NAMALWA (cell line): ENCODE results near the gene TRAF2.
A peak's percentile ranks its signal among the peaks of the same experiment; 100 is the strongest.

ENCODE experiments used
- DNase-seq: peaks from one replicate; pipeline ENCODE4 v3.0.0-alpha.2; 2015; ENCODE audit warnings: low spot score

The TRAF2 gene

DNA sequence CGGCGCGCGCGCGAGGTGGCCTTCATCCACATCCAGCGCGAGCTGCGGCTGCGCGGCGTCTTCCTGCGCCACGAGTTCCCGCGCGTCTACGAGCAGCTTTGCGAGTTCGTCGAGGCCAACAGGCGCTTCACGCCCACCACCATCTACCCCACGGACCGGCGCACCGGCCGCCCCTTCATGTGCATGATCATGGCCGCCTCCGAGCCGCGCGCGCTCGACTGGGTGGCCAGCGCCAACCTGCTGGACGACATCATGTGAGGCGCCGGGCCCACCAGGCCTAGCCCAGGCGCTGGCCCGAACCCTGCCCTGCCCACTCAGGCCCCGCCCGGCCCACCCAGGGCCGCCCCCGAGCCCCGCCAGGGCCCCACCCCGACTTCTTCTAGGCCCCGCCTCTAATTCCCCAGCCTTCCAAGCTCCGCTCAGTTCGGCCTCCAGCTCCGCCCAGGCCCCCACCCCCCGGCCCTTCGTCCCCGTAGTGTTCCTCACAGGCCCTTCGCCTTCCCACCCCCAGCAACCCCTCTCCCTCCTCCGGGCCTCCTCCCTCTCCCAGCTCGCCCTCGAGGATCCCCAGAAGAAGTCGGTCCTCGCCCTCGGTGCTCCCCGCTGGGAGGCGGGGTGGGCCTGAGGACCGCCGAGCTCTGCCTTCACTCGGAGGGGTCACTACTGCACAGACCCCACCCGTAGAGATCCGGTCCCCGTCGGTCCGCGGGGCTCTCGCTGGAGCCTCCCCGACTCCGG is 39.1 kb upstream of the TRAF2 start:
- DNase-seq, result peak; percentile 42

DNA sequence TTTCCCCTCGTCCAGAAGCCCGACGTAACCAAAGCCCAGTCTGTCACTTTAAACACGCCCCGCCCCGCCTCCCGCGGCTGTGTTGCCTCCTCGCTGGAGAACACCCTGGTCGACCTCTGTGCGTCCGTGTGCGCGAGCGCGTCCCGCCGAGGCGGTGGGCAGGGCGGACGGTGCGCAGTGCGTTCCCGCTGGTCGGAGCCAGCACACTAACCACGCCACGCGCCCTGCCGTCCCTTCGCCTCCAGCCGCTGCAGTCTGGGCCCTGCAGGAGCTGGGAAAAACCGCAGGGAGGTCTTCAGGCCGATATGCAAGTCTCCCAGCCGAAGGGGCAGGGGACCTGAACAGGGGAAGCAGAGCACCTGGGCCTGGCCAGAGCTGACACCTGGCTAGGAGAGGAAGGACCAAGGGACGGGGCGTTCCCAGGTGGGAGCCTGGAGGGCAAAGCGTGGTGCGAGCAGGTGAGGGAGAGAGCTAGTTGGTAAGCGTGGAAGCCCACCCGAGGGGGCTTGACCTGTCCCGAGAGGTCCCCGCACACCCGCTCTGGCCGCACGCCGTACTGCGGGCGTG is 38.4 kb upstream of the TRAF2 start:
- DNase-seq, result peak; percentile 91

DNA sequence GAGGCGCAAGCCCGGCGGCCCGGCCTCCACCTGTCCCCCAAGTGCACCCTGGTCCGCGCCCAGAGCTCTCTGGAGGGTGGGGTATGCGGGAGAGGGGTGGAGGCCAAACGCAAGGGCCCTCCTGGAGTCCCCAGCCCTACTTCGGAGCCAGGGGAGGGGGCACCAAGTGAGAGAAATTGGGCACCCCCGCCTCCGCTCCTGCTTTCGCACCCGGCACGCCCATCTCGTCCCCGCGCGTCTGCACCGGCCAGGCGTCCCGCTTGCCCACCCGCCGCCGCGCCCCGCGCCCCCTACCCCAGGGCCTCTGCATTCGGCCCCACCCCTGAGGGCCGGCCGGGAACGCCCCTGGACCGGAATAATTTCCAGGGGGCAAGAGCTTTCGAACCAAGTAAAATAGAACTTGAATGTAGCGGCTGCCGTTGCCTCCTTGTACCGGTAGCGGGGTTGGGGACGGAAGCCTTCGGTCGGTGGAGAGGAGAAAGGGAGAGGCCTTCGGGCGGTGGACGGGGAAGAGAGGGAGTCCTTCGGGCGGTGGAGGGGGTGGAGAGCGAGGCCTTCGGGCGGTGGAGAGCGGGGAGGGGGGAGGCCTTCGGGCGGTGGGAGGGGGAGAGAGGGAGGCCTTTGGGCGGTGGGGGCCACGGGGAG is 37.8 kb upstream of the TRAF2 start:
- peak; percentile 77 for DNase-seq

DNA sequence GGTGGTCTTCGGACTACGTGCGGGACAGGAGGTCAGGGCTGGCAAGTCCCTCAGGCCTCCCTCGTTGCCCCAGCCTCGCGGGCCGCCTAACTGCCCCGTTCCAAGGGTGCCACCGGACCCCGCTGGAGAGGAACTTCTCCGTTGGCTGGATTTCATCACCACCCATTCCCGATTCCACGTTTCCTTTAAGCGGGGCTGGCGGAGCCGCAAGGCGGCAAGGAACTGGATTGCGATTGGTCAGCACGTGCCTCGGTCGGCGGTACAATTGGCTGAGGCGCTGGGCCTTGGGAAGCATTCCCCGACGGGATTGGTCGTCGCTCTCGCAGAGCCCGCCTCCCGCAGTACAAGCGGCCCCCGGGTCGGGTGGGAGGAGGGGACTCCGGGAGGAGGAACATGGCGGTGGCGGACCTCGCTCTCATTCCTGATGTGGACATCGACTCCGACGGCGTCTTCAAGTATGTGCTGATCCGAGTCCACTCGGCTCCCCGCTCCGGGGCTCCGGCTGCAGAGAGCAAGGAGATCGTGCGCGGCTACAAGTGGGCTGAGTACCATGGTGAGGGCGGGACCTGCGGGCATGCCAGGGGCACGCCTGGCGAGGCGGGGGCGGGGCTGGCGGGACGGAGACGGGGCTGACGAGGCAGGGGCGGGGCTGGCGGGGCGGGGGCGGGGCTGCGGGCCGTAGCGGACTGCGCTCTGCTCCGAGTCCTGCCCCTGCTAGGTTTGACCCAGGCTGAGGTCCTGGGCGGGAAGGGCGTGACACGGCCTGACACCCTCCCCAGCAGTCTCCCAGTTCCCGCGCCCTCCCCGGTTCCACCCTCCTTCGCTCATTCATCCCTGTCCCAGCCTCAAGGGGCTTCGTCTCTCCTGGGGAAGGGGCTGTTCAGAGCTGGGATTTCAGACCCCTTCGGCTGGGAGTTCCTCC is 37.0 kb upstream of the TRAF2 start, which contains the start of gene PHPT1:
Gene PHPT1 (plus strand): TSS at position 372 of the 922 bp plus-strand sequence. CDS start 22 bp downstream, at position 394.
- DNase-seq, result peak; percentile 97

DNA sequence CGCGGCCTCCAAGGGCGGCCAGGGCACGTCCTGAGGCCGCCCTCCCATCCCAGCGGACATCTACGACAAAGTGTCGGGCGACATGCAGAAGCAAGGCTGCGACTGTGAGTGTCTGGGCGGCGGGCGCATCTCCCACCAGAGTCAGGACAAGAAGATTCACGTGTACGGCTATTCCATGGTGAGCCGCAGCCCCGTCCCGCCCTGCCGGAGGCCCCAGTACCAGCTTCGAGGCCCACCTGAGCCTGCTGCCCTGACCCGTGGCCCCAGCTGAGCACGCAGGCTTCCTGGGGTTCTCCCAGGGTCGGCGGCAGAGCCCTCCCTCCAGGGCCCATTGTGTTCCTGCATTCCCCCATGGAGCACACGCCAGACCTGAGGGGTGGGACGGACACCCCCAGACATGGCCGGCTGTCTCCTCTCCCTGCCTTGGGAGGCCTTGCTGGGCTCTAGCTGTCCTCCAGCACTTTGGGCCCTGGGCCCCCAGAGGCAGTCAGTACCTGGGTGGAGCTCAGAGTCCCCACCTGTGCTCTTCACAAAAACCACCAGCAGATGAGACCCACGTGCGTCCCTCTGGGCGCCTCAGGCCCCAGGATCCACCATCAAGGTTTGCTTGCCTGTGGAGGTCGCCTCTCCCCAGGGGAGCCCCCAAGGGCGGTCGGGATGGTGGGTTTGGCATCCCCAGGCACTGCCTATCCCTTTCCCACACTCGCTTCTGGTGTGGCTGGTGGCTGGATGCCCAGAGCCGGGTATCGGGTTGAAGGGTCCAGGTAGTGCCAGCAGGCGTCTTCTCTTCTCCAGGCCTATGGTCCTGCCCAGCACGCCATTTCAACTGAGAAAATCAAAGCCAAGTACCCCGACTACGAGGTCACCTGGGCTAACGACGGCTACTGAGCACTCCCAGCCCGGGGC is 36.1 kb upstream of the TRAF2 start:
- DNase-seq, result peak; percentile 30

DNA sequence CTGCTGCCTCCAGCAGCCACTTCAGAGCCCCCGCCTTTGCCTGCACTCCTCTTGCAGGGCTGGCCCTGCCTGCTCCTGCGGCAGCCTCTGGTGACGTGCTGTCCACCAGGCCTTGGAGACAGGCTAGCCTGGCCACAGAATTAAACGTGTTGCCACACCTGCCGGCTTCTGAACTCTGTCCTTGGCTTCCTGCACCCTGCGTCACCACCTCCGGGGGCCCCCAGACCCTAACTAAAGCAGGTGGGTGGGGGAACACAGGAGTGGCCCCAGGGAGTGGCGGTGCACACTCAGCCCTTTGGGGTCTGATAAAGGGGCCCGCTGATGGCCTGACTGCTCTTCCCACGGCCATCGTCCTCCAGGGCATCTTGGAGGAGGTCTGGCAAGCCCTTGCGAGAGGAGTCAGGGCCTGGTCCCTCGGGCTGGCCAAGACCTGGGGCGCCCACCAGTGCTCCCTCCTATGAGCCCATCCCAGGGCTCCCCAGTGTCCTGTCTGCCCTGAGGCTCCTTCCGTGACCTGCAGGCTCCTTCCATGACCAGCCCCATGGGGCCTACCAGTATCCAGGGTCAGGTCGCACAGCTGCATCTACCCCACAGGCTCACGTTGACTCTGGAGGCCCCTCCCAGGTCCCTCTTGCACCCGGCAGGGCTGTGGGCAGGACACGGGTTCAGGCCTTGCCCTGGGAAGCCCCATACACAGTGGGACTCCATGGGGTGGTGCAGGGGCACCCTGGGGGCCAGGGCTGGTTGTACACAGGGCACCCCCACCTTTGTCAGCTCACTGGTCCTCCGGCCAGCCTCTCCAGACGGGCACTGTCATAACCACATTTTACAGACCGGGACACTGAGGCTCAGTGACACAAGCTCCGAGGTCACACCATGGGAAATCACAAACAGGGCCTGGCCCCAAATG is 35.2 kb upstream of the TRAF2 start:
- DNase-seq, result no peak

DNA sequence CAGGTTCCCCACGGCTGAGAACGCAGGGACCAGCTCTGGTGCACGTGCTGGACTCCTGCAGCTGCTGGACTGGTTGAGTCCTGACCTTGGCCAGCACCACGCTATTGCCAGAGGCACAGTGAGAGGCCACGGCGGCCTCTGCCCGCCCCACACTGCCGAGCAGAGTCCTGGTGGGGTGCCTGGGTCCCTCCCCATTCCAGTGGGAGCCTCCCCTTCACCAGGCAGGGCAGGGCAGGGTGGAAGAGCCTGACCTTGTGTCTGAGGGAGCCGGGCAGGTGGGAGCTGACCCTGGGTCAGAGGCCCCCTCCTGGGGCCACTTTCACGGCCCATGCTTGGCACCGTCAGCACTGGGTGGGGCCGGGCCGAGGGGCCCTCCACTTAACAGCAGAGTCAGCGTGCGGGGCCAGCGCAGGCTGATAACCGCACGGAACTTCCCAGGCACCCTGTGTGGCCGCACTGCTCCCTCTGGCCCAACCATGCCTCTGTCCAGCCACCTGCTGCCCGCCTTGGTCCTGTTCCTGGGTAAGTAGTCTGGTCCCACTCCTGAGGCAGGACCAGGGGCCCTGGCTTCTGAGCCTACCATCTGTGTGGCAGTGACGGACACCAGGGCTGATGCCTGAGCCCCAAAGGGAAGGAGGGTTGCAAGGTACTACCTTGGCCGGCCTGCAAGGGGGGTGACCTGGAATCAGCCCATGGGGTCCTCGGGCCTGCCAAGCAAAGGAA is 34.2 kb upstream of the TRAF2 start, which contains the start of gene MAMDC4:
Gene MAMDC4 (plus strand): TSS at position 406 of the 723 bp plus-strand sequence. CDS start 71 bp downstream, at position 477.
- DNase-seq, result no peak

DNA sequence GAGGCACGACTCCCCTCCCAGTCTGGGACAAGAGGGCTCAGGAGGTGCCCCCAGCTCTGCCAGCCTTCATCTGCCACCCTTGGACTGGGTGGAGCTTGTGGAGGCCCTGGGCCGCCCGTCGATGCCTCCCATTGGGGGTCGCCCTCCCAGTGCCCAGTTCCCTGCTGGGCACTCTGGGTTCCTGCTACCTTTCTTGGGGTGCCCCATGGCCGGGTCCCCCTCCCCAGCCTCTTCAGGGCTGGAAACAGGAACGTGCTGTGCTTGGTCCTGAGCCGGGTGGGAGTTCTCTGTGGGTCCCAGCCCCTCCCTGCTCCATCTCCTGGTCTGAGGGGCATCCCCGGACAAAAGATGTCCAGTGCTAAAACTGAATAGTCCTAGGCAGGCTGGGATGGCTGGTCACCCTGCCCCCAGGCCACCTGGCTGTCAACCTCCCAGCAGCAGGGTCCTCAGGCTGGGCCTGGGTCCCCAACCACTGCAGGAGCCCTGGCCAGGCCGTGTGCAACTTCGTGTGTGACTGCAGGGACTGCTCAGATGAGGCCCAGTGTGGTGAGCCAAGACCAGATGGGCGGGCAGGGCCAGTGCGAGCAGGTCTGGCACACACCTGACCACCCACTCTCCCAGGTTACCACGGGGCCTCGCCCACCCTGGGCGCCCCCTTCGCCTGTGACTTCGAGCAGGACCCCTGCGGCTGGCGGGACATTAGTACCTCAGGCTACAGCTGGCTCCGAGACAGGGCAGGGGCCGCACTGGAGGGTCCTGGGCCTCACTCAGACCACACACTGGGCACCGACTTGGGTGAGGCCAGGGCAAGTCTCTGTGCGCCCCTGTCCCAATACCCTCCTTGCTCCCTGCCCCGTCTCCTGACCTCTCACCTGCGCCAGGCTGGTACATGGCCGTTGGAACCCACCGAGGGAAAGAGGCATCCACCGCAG is 33.4 kb upstream of the TRAF2 start:
- no peak for DNase-seq

DNA sequence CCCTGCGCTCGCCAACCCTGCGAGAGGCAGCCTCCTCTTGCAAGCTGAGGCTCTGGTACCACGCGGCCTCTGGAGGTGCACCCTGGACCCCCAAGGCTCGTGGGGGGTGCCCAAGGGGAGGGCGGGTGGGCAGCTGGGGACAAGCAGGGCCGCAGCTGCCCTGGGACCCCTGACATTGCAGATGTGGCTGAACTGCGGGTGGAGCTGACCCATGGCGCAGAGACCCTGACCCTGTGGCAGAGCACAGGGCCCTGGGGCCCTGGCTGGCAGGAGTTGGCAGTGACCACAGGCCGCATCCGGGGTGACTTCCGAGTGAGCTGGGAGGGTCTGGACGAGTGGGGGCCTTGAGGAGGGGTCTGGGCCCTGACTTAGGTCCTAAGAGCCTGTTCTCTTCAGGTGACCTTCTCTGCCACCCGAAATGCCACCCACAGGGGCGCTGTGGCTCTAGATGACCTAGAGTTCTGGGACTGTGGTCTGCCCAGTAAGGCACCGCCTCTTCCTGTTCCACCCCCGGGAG is 32.7 kb upstream of the TRAF2 start:
- no peak for DNase-seq

DNA sequence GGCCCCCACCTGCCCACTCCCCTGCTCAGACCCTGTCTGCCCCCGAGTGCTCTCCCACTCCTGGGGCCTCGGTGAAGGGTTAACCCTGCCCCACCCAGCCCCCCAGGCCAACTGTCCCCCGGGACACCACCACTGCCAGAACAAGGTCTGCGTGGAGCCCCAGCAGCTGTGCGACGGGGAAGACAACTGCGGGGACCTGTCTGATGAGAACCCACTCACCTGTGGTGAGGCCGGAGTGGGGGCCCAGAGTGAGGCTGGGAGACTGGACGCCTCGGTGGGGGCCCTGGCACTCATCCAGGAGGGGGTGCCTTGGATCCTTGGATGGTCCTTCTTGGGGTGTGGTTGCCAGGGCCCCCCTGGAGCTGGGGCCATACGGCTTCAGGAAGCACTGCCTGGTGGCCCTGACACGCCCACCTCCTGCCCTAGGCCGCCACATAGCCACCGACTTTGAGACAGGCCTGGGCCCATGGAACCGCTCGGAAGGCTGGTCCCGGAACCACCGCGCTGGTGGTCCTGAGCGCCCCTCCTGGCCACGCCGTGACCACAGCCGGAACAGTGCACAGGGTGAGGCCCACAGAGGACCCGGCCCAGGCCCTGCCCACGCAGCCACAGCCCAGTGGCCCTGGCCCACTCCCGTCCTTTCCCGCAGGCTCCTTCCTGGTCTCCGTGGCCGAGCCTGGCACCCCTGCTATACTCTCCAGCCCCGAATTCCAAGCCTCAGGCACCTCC is 32.0 kb upstream of the TRAF2 start:
- no peak for DNase-seq

DNA sequence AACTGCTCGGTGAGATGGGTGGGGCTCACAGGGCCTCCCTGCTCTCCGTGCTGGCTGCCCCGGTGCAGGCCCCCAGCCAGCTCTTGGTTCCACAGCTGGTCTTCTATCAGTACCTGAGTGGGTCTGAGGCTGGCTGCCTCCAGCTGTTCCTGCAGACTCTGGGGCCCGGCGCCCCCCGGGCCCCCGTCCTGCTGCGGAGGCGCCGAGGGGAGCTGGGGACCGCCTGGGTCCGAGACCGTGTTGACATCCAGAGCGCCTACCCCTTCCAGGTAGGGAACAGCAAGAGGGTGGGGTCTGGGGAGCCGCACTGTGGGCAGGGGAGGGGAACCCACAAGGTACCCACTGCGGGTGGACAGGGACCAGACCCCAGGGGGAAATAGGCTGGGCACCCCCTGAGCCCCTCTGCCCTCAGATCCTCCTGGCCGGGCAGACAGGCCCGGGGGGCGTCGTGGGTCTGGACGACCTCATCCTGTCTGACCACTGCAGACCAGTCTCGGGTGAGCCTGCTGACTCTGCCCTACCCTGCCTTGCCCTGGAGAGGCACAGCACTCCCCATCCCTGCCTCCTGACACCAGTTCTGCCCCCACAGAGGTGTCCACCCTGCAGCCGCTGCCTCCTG is 31.4 kb upstream of the TRAF2 start:
- DNase-seq, result no peak

DNA sequence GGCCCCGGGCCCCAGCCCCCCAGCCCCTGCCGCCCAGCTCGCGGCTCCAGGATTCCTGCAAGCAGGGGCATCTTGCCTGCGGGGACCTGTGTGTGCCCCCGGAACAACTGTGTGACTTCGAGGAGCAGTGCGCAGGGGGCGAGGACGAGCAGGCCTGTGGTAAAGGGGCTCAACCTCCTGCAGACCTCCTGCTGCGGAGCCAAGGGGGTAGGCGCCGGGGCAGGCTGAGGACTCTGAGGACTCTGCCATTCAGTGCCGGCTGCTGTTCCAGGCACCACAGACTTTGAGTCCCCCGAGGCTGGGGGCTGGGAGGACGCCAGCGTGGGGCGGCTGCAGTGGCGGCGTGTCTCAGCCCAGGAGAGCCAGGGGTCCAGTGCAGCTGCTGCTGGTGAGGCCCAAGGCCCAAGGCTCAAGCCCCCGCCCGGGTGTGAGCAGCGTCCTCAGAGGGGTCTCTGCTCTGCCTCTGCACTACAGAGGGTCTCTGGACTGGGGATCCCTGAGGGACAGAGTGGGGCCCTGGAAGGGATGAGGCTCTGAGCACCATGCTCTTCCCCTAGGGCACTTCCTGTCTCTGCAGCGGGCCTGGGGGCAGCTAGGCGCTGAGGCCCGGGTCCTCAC is 30.7 kb upstream of the TRAF2 start:
- DNase-seq, result no peak

DNA sequence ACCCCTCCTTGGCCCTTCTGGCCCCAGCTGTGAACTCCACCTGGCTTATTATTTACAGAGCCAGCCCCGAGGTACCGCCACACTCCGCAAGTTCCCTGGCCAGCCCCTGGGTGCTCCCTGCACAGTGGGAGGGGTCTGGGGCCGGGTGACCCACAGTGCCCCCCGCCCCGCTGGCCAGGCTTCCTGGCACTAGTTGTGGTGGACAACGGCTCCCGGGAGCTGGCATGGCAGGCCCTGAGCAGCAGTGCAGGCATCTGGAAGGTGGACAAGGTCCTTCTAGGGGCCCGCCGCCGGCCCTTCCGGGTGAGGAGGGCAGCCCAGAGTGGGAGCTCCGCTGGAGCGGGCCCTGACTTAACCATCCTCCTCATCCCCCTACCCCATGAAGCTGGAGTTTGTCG is 30.2 kb upstream of the TRAF2 start:
- DNase-seq, result no peak

DNA sequence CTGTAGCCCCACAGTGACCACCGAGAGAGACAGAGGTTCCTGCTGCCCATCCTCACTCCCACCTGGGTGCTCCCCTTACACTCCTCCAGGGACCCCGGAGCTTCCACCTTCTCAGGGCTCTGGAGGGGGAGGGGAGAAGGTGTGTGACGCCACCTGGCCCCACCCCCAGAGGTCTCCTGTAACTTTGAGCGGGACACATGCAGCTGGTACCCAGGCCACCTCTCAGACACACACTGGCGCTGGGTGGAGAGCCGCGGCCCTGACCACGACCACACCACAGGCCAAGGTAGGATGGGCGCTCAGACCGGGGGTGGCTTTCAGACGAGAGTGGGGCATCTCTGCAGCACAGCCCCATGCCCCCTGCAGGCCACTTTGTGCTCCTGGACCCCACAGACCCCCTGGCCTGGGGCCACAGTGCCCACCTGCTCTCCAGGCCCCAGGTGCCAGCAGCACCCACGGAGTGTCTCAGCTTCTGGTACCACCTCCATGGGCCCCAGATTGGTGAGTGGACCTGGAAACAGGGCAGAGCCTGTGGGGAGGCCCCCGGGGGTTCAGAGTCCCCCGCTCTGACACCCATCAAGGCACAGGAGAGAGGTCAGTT is 29.7 kb upstream of the TRAF2 start:
- no peak for DNase-seq

DNA sequence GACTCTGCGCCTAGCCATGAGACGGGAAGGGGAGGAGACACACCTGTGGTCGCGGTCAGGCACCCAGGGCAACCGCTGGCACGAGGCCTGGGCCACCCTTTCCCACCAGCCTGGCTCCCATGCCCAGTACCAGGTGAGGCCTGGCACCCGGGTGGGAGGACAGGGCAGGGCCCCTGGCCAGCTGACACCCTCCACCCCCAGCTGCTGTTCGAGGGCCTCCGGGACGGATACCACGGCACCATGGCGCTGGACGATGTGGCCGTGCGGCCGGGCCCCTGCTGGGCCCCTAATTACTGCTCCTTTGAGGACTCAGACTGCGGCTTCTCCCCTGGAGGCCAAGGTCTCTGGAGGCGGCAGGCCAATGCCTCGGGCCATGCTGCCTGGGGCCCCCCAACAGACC is 29.1 kb upstream of the TRAF2 start:
- no peak for DNase-seq
